OCI-LY3 (cell line): ENCODE data around the gene FYB1.

Experiments used
- CTCF ChIP-seq: fragments of 200-600, 300-600 bp; sonication (generic); IDR thresholded peaks from 2 replicates; pipeline ENCODE4 v1.5.1; 2014; ENCODE audit warnings: antibody characterized with exemption, low read length, low read depth
- EZH2phosphoT487 ChIP-seq: fragments of 200-600 bp; shearing (Covaris generic); IDR thresholded peaks from 2 replicates; pipeline ENCODE4 v1.6.1; 2018; ENCODE audit warnings: antibody characterized with exemption, mixed run types, low read depth

GRCh38 chr5:39226100-39226451, 6.7 kb upstream of the FYB1 start:
- TF ChIP-seq CTCF = no peak
- no peak for TF ChIP-seq EZH2phosphoT487
